ENCODE data around the gene GLI1. TPM values are rescaled to one million over a fixed set of nuclear protein-coding genes. Genes with fewer than 3 reads are reported as not detected.
A peak's percentile ranks its signal among the peaks of the same experiment; 100 is the strongest.

Gene GLI1
- total and polyA plus RNA-seq, 7 donors: 0.60 to 3.9 (median 1.5) TPM; not detected in 2

DNA sequence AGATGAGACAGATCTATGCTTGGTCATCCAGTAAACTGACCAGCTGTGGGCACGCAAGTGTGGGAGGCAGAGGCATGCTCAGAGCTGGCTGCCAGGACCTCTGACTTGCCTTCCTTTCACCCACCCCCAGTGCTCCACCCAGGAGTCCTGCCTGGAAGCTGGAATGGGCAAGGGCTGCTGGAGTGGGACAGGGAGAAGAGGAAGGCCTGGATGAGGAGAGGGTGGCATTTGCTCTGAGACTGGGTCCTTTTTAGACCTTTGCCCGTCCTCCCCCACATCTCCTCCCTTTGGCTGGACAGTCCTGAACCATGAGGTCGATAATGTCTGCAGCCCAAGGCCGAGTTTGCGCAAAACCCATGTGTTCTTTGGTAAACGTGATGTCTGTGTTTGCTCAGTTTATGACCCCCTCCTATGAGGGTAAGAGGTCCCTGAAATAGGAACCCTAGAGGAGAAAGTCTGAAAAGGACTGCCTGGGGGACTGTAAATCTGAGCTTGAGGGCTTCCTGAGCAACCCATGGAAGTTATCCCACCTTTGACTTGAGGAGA is 8.3 kb upstream of the GLI1 start:
- H3K36me3 ChIP-seq: no peaks in the 10 kb centered on the region
- no peak overlapping the region for H3K4me3 ChIP-seq
- TF ChIP-seq POLR2A (IDR thresholded peaks at IDR 0.05): no peak
- TF ChIP-seq, protein P1, sequence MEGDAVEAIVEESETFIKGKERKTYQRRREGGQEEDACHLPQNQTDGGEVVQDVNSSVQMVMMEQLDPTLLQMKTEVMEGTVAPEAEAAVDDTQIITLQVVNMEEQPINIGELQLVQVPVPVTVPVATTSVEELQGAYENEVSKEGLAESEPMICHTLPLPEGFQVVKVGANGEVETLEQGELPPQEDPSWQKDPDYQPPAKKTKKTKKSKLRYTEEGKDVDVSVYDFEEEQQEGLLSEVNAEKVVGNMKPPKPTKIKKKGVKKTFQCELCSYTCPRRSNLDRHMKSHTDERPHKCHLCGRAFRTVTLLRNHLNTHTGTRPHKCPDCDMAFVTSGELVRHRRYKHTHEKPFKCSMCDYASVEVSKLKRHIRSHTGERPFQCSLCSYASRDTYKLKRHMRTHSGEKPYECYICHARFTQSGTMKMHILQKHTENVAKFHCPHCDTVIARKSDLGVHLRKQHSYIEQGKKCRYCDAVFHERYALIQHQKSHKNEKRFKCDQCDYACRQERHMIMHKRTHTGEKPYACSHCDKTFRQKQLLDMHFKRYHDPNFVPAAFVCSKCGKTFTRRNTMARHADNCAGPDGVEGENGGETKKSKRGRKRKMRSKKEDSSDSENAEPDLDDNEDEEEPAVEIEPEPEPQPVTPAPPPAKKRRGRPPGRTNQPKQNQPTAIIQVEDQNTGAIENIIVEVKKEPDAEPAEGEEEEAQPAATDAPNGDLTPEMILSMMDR (IDR thresholded peaks at IDR 0.05): no peak
- TF ChIP-seq EP300 (IDR thresholded peaks at IDR 0.05): no peak
- TF ChIP-seq POLR2AphosphoS5 (IDR thresholded peaks at IDR 0.05): no peak
- H3K4me1 ChIP-seq: peaks cover 0 to 21% (median 10%) of the 10 kb centered on the region in 4 donors
- no peaks in the 10 kb centered on the region for H3K9me3 ChIP-seq
- 44 to 73% methylated on average over 6 of the region's 6 CpGs for WGBS, 2 donors
- intact Hi-C loops (cut with DNase I): no loop called here
- no peak overlapping the region for H3K27ac ChIP-seq
- DNase-seq: no peak
- H3K27me3 ChIP-seq: peaks cover 0 to 7% (median 0%) of the 10 kb centered on the region in 3 donors

- TF ChIP-seq POLR2AphosphoS5 (IDR thresholded peaks at IDR 0.05) (peak in 2 of 4 donors; percentile 11 to 57), EP300 (IDR thresholded peaks at IDR 0.05) (peak in 2 of 4 donors; percentile 4 to 52), POLR2A (IDR thresholded peaks at IDR 0.05) (no peak)
- TF ChIP-seq, protein P1 (IDR thresholded peaks at IDR 0.05): no peak
- Histone ChIP-seq H3K36me3 (no peaks in the 10 kb centered on the region), H3K4me3 (no peak overlapping the region), H3K27me3 (peaks cover 0 to 7% (median 0%) of the 10 kb centered on the region in 3 donors), H3K4me1 (peaks cover 0 to 21% (median 10%) of the 10 kb centered on the region in 4 donors), H3K9me3 (no peaks in the 10 kb centered on the region), H3K27ac (peak overlapping the region in 3 of 4 donors; percentile 55 to 71 (median 62))
- intact Hi-C loops (cut with DNase I): loop anchor here (2.0 kb wide), 1 partner anchor 144 kb away; no protein-coding TSS in a partner anchor
- DNase-seq: no peak
- 31 to 43% methylated on average over 9 of the region's 9 CpGs for WGBS, 2 donors
These were observed 7.2 kb upstream of the GLI1 start for GRCh38 chr12:57452181-57452936.

GRCh38 chr12:57452937-57453509 is 6.6 kb upstream of the GLI1 start:
- intact Hi-C loops (cut with DNase I): loop anchor here (1.0 to 2.0 kb wide), 2 partner anchors 144 to 190 kb away; no protein-coding TSS in a partner anchor

DNA sequence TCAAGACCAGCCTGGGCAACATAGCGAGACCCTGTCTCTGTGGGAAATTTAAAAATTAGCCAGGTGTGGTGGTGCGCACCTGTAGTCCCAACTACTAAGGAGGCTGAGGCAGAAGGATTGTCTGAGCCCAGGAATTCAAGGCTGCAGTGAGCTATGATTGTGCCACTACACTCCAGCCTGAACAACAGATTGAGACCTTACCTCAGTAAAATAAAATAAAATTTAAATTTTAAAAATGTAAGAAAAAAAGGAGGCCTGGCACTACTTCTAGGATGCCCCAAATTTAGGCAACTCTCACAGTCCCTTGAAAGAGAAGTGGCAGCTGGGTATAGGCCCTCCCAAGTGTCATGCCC is 5.4 kb upstream of the GLI1 start:
- H3K4me3 ChIP-seq: no peak overlapping the region
- no peak for DNase-seq
- peaks cover 0 to 27% (median 13%) of the 10 kb centered on the region in 4 donors for H3K4me1 ChIP-seq
- no peaks in the 10 kb centered on the region for H3K9me3 ChIP-seq
- no peaks in the 10 kb centered on the region for H3K36me3 ChIP-seq
- WGBS, 2 donors: 95 to 97% methylated on average over 2 of the region's 2 CpGs
- TF ChIP-seq EP300 (IDR thresholded peaks at IDR 0.05) (no peak), POLR2AphosphoS5 (IDR thresholded peaks at IDR 0.05) (no peak), POLR2A (IDR thresholded peaks at IDR 0.05) (no peak)
- TF ChIP-seq, protein P1 (IDR thresholded peaks at IDR 0.05): no peak
- intact Hi-C loops (cut with DNase I): no loop called here
- H3K27me3 ChIP-seq: peaks cover 0 to 7% (median 0%) of the 10 kb centered on the region in 3 donors
- no peak overlapping the region for H3K27ac ChIP-seq

More at GRCh38 chr12:57452937-57453509, 6.6 kb upstream of the GLI1 start:
- no peaks in the 10 kb centered on the region for H3K9me3 ChIP-seq
- H3K27ac ChIP-seq: peak overlapping the region in 3 of 4 donors; percentile 55 to 71 (median 62)
- WGBS, 2 donors: 32 to 34% methylated on average over 7 of the region's 7 CpGs
- peak; percentile 89 for DNase-seq
- TF ChIP-seq EP300 (IDR thresholded peaks at IDR 0.05): no peak
- TF ChIP-seq, protein P1 (IDR thresholded peaks at IDR 0.05): peak; percentile 67 to 95 (median 92)
- peaks cover 0 to 7% (median 0%) of the 10 kb centered on the region in 3 donors for H3K27me3 ChIP-seq
- H3K4me1 ChIP-seq: peaks cover 0 to 21% (median 10%) of the 10 kb centered on the region in 4 donors
- no peak overlapping the region for H3K4me3 ChIP-seq
- no peaks in the 10 kb centered on the region for H3K36me3 ChIP-seq
